Neural cell (in vitro differentiated cells): ENCODE measurements around the gene OTOA. TPM values are rescaled to one million over a fixed set of nuclear protein-coding genes. Genes with fewer than 3 reads are reported as not detected.
"Not testable (repeated sequence)": the region's sequence is repeated elsewhere in the genome, so short reads cannot be mapped to it uniquely, and the experiment has no call there.

Experiments
- H2AFZ ChIP-seq: fragments of 200-600, 300-800 bp; sonication (generic), shearing (Covaris generic); 2 replicates; pipeline ENCODE4 v1.6.0; 2014; ENCODE audit warnings: low read depth, mild to moderate bottlenecking, antibody characterized with exemption, low read length, moderate library complexity
- H3F3A ChIP-seq: fragments of 200-600 bp; shearing (Covaris generic); 2 replicates; pipeline ENCODE4 v1.6.1; 2016; ENCODE audit warnings: mild to moderate bottlenecking, moderate library complexity, mixed read lengths, antibody characterized with exemption, low read length; ENCODE audit not compliant: insufficient read depth, poor library complexity, severe bottlenecking
- H3K27ac ChIP-seq: fragments of 200-600, 300-800 bp; sonication (generic), shearing (Covaris generic); 2 replicates; pipeline ENCODE4 v1.5.1; 2014; ENCODE audit warnings: mild to moderate bottlenecking, low read length, moderate library complexity
- H3K27me3 ChIP-seq: fragments of 300-800, 200-600 bp; sonication (generic), shearing (Covaris generic); 2 replicates; pipeline ENCODE4 v1.6.0; 2014; ENCODE audit warnings: mild to moderate bottlenecking, low read depth, low read length, moderate library complexity; ENCODE audit not compliant: insufficient read depth
- H3K36me3 ChIP-seq: fragments of 300-800, 200-600 bp; sonication (generic), shearing (Covaris generic); 2 replicates; pipeline ENCODE4 v1.5.1; 2014; ENCODE audit warnings: mild to moderate bottlenecking, antibody characterized with exemption, low read length, moderate library complexity; ENCODE audit not compliant: insufficient read depth
- H3K4me2 ChIP-seq: fragments of 300-800, 200-600 bp; sonication (generic), shearing (Covaris generic); 2 replicates; pipeline ENCODE4 v1.6.0; 2014; ENCODE audit warnings: mild to moderate bottlenecking, low read length
- H3K4me3 ChIP-seq: fragments of 300-800, 200-600 bp; sonication (generic), shearing (Covaris generic); 2 replicates; pipeline ENCODE4 v1.5.1; 2014; ENCODE audit warnings: mild to moderate bottlenecking, low read length, moderate library complexity
- H3K79me2 ChIP-seq: fragments of 200-600 bp; shearing (Covaris generic); replicated peaks from 2 replicates; pipeline ENCODE4 v1.6.0; 2014; ENCODE audit warnings: mild to moderate bottlenecking, low read length, moderate library complexity; ENCODE audit not compliant: insufficient read depth
- H3K9ac ChIP-seq: fragments of 300-800, 200-600 bp; sonication (generic), shearing (Covaris generic); 2 replicates; pipeline ENCODE4 v1.6.1; 2016; ENCODE audit warnings: mild to moderate bottlenecking, low read length, mixed read lengths
- H3K9me2 ChIP-seq: fragments of 200-600 bp; shearing (Covaris generic); 2 replicates; pipeline ENCODE4 v1.6.1; 2016; ENCODE audit warnings: mild to moderate bottlenecking, low read length, mixed read lengths; ENCODE audit not compliant: insufficient read depth
- H3K9me3 ChIP-seq: fragments of 200-600, 300-800 bp; sonication (generic), shearing (Covaris generic); 2 replicates; pipeline ENCODE4 v1.6.1; 2016; ENCODE audit warnings: mild to moderate bottlenecking, mixed run types, low read length, moderate library complexity, mixed read lengths
- H4K20me1 ChIP-seq: fragments of 200-600 bp; shearing (Covaris generic); 2 replicates; pipeline ENCODE4 v1.6.1; 2016; ENCODE audit warnings: mild to moderate bottlenecking, mixed run types; ENCODE audit not compliant: insufficient read depth
- EP300 ChIP-seq: fragments of 450-650 bp; conservative IDR thresholded peaks from 2 replicates; pipeline ENCODE4 v1.6.1; 2014; ENCODE audit warnings: antibody characterized with exemption, mild to moderate bottlenecking, moderate library complexity; ENCODE audit not compliant: poor library complexity, severe bottlenecking
- EZH2 ChIP-seq: fragments of 200-600, 300-800 bp; shearing (Covaris generic), sonication (generic); IDR thresholded peaks from 2 replicates; pipeline ENCODE4 v1.6.1; 2014; ENCODE audit warnings: antibody characterized with exemption, low read length, borderline replicate concordance, mild to moderate bottlenecking; ENCODE audit not compliant: insufficient read depth, poor library complexity, severe bottlenecking
- RAD21 ChIP-seq: fragments of 450-650 bp; conservative IDR thresholded peaks from 2 replicates; pipeline ENCODE4 v1.6.1; 2014; ENCODE audit warnings: antibody characterized with exemption, mild to moderate bottlenecking, moderate library complexity
- REST ChIP-seq: IDR thresholded peaks from 2 replicates; pipeline ENCODE4 v1.6.1; 2012; ENCODE audit warnings: borderline replicate concordance
- SMC3 ChIP-seq: fragments of 450-650 bp; conservative IDR thresholded peaks from 2 replicates; pipeline ENCODE4 v1.6.1; 2014; ENCODE audit warnings: antibody characterized with exemption, mild to moderate bottlenecking, moderate library complexity; ENCODE audit not compliant: poor library complexity
- polyA plus RNA-seq: library from polyadenylated mRNA; depleted of rRNA; stranded (reverse); fragments of >200 nt; gene quantifications from 2 replicates; pipeline ENCODE4 v1.2.3, GENCODE V29; 2014

The OTOA gene
- polyA plus RNA-seq, 1 donor from 2014 or later = 0.12 TPM

- no peaks in the 10 kb centered on the region for H3K27me3 ChIP-seq
- no peaks in the 10 kb centered on the region for H3K9me2 ChIP-seq
- TF ChIP-seq SMC3 = no peak
- TF ChIP-seq RAD21 = no peak
- no peak for TF ChIP-seq EP300
- no peak for TF ChIP-seq REST
- TF ChIP-seq EZH2 = no peak
- no peak overlapping the region for H3K27ac ChIP-seq
- no peak overlapping the region for H3K4me2 ChIP-seq
- H3K4me3 ChIP-seq = no peak overlapping the region
- no peaks in the 10 kb centered on the region for H3F3A ChIP-seq
- no peaks in the 10 kb centered on the region for H4K20me1 ChIP-seq
- H3K9ac ChIP-seq = no peak overlapping the region
- H3K36me3 ChIP-seq = no peaks in the 10 kb centered on the region
- H2AFZ ChIP-seq = no peak overlapping the region
- H3K9me3 ChIP-seq = no peaks in the 10 kb centered on the region
- no peaks in the 10 kb centered on the region for H3K79me2 ChIP-seq
Observed at GRCh38 chr16:21727344-21727743, 63.6 kb downstream of the OTOA start.

- not testable (repeated sequence) for H3K79me2 ChIP-seq, H4K20me1 ChIP-seq, H3K4me2 ChIP-seq, H3K9me3 ChIP-seq, H3K36me3 ChIP-seq, H3K27me3 ChIP-seq, H3F3A ChIP-seq, H3K9me2 ChIP-seq, H3K9ac ChIP-seq, H3K27ac ChIP-seq, H2AFZ ChIP-seq, H3K4me3 ChIP-seq
Observed at GRCh38 chr16:21731233-21731632, 67.5 kb downstream of the OTOA start.

GRCh38 chr16:21740637-21741036, 76.9 kb downstream of the OTOA start:
- not testable (repeated sequence) for H3K27me3 ChIP-seq, H3K4me3 ChIP-seq, H3K9ac ChIP-seq, H3F3A ChIP-seq, H3K4me2 ChIP-seq, H4K20me1 ChIP-seq, H3K36me3 ChIP-seq, H3K9me3 ChIP-seq, H3K9me2 ChIP-seq, H3K79me2 ChIP-seq, H2AFZ ChIP-seq, H3K27ac ChIP-seq

GRCh38 chr16:21756192-21757079, 92.7 kb downstream of the OTOA start:
- not testable (repeated sequence) for H3K27ac ChIP-seq

GRCh38 chr16:21757080-21757671, 93.4 kb downstream of the OTOA start:
- H3K27ac ChIP-seq, H4K20me1 ChIP-seq, H3K9ac ChIP-seq, H3K36me3 ChIP-seq, H3K27me3 ChIP-seq, H3K9me2 ChIP-seq, H3K4me3 ChIP-seq, H2AFZ ChIP-seq, H3K4me2 ChIP-seq, H3K79me2 ChIP-seq, H3F3A ChIP-seq, H3K9me3 ChIP-seq: not testable (repeated sequence)

More at GRCh38 chr16:21756192-21757079, 92.7 kb downstream of the OTOA start:
- not testable (repeated sequence) for H3F3A ChIP-seq, H4K20me1 ChIP-seq, H2AFZ ChIP-seq, H3K9ac ChIP-seq, H3K9me3 ChIP-seq, H3K79me2 ChIP-seq, H3K4me3 ChIP-seq, H3K9me2 ChIP-seq, H3K36me3 ChIP-seq, H3K4me2 ChIP-seq, H3K27me3 ChIP-seq

- not testable (repeated sequence) for H3F3A ChIP-seq, H2AFZ ChIP-seq, H3K27ac ChIP-seq, H4K20me1 ChIP-seq, H3K9ac ChIP-seq, H3K9me3 ChIP-seq, H3K4me3 ChIP-seq, H3K9me2 ChIP-seq, H3K4me2 ChIP-seq, H3K27me3 ChIP-seq, H3K36me3 ChIP-seq, H3K79me2 ChIP-seq
Observed at GRCh38 chr16:21768280-21768679, 104.5 kb downstream of the OTOA start.
